ENCODE data around the gene TOX2. TPM values are rescaled to one million over a fixed set of nuclear protein-coding genes. Genes with fewer than 3 reads are reported as not detected.

The TOX2 gene
- total RNA-seq, 2 donors from 2014 or later: 4.0 to 5.6 TPM

DNA sequence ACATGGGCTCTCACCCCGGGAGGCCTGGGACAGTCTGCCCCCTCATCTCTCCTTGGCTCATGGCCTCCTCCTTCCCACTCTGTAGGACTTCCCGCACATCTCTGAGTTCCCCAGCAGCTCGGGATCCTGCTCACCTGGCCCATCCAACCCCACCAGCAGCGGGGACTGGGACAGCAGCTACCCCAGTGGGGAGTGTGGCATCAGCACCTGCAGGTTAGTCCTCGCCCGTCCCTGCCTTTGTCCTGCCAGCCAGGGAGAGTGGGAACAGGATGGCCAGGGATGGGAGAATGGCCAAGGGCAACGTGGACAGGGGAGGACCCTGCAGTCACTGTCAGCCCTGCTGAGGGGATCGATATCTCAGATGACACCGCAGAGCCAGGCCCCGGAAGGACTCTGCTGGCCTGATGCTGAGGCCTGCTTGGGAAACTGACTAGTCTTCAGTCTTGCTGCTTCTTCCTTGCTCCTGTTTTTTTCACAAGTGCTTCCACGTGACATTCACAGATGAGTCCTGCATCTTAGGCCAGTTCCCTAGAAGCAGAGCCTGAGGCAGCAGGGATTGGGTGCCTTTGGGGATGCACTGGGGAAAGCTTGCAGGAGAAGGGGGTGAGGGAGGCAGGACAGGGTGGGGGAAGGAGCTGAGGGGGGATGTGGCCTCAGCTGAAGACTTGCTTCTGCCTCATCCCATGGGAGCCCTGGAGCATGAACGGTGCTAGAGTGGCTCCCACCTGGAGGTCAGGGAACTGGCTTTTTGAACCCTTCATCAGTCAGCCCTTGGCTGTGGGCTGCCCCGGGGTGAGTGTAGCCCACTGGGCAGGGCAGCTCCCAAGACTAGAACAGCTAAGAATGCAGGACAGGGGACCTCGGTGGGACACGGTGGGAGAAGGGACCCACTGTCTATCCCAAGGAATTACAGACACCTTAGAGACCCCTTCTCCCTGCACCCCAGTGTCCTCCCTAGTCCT lies 152.3 kb downstream of the TOX2 start:
- Mint-ChIP-seq H3K4me3 (no peak overlapping the region), H3K9me3 (no peaks in the 10 kb centered on the region), H3K4me1 (ENCODE audit: low read depth in 2 of 2) (peaks cover 22 to 27% of the 10 kb centered on the region in 2 donors), H3K27ac (peak overlapping the region in 1 of 2 donors; percentile 90), H3K27me3 (peaks cover 2 to 7% of the 10 kb centered on the region in 2 donors), H3K36me3 (no peaks in the 10 kb centered on the region)
- ATAC-seq (no peak), DNase-seq (ENCODE audit: low spot score) (no peak)

DNA sequence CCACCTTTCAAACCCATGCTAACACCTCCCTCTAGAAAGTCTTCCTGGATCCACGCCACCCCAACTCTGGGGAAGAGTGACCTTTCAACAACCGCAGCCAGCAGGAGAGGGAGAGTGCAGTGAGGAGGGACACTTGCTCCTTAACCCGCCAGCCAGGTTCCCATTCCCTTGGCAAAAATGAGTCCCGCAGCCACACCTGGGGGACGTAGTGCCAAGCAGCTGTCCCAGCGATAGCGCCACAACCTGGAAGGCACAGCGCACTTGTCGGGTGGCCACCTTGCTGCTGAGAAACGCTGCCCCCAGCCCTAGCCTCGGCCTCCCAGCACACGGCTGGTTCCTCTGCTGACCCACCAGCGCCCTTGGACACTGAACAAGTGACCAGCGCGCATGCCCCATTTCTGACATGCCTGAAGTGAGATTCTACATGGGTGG lies 153.0 kb downstream of the TOX2 start:
- H3K36me3 Mint-ChIP-seq: no peaks in the 10 kb centered on the region
- no peak overlapping the region for H3K4me3 Mint-ChIP-seq
- no peak for DNase-seq (ENCODE audit: low spot score)
- peaks cover 22 to 28% of the 10 kb centered on the region in 2 donors for H3K4me1 Mint-ChIP-seq (ENCODE audit: low read depth in 2 of 2)
- H3K27me3 Mint-ChIP-seq: peaks cover 0 to 4% of the 10 kb centered on the region in 2 donors
- no peak for ATAC-seq
- H3K9me3 Mint-ChIP-seq: no peaks in the 10 kb centered on the region
- H3K27ac Mint-ChIP-seq: peak overlapping the region; percentile 90 to 99

DNA sequence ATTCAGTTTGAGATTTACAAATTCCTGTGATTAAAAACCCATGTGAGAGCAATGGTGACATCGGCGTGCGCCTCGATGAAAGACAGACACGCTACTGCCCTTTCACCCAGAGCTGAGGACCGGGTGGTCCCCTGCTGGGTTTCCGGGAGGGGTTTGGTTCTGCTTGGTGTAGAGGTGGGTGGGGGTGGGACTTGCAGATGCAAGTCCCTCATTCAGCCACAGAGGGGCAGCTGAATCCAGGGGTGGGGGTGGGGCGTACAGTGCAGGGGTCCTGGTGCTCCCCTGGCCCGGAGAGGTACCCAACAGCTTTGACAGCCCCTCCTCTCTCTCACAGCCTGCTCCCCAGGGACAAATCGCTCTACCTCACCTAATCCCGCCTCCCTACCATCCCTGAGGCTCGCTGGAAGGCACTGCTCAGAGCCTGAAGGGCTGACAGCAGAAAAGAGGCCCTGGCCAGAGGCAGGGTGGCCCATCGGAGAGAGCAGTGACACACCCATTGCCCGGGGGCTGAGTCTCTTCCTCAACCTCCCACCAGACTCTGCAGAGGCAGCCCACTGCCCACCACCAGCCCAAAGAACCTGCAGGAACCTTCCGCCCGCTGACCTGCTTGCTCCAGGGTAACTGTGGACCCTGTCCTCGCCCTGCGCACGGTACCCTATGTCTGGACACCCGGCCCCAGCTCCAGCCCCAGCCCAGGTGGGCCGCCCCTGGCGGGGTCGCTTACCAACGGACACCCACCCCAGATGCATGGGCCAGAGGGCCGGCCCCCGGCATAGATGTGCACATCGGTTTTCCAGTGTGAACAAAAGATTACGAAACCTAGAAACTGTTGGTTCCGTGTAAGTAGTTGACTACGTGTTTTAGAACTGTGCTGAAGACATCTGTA lies 153.9 kb downstream of the TOX2 start:
- DNase-seq (ENCODE audit: low spot score) (no peak), ATAC-seq (peak; percentile 44 to 64)
- Mint-ChIP-seq H3K27me3 (peaks cover 0 to 3% of the 10 kb centered on the region in 2 donors), H3K4me1 (ENCODE audit: low read depth in 2 of 2) (peaks cover 22 to 30% of the 10 kb centered on the region in 2 donors), H3K27ac (peak overlapping the region; percentile 90 to 99), H3K4me3 (peak overlapping the region; percentile 76), H3K9me3 (no peaks in the 10 kb centered on the region), H3K36me3 (no peaks in the 10 kb centered on the region)

DNA sequence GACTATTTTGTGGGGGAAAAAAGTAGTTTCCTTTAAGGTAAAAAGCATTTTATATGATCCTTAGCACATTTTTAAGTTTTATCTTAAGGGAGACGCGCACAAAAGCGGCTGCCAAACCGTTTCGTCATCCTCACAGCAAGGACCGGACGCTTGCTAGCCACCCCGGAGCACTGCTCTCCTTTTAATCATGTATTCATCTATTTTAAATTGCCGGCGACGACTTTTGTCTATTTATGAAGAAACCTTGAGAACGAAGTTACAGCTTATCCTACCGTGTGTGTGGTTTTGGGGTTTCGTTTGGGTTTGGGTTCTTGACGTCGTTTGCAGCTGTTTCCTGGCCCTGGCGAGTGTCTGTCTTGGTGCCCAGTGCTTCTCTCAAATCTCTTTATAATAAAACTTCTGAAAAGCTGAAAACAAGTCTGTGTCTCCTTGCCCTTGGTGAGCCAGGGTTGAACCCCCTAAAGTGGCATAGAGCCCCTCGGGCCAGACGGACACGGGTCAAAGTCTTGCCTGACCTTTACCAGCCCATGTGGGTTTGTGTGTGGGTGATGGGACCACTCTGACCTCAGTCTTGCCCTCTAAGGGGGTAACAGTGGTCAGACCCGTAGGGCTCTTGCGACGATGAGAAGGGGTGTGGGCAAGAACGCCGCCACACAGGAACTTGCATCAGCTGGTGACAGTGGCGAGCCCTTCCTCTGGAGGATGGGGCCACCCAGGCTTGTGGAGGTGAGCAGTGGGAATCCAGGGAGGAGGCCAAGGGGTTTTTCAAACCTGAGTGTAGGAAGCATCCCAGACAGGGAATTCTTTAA lies 154.8 kb downstream of the TOX2 start:
- Mint-ChIP-seq H3K27me3 (peaks cover under 1 to 5% of the 10 kb centered on the region in 2 donors), H3K36me3 (no peaks in the 10 kb centered on the region), H3K27ac (peak overlapping the region; percentile 90 to 99), H3K4me3 (peak overlapping the region; percentile 76), H3K9me3 (no peaks in the 10 kb centered on the region), H3K4me1 (ENCODE audit: low read depth in 2 of 2) (peaks cover 22 to 34% of the 10 kb centered on the region in 2 donors)
- ATAC-seq (peak; percentile 84 to 85), DNase-seq (ENCODE audit: low spot score) (peak; percentile 82)

DNA sequence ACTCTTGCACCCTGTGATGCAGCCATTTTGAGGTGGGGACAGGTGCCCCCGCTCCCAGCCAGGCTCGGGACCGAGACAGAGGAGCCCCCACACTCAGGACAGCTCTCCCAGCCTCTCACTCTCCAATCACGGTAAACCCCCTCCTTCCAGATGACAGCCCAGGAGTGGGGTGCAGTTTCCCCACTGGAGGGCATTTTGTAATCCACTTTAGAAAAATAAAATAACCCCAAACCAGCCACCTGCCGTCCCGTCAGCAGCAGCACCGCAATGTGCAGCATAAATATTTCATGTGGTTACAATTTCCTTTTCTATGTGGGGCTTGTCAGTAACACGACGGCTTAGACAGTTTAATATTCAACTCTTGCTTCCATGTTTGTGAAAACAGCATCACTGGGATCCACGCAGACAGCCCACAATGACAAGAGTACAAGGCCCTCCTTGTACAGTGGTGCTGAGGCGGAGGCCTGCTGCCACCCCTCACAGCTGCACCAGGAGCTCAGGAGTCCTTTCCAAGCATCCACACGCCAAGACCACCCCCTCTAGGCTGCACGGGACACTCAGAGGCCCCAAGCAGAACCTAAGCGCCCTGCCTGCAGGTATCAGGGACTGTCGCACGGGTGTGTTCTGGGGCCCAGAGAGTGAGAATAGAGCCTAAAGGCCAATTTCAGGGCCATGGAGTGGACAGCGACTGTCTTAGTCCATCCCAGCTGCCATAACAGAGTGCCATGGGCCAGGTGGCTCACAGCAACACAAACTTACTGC lies 155.7 kb downstream of the TOX2 start:
- H3K27me3 Mint-ChIP-seq: peaks cover 10 to 14% of the 10 kb centered on the region in 2 donors
- DNase-seq (ENCODE audit: low spot score) (no peak), ATAC-seq (peak; percentile 11 to 40)
- no peaks in the 10 kb centered on the region for H3K36me3 Mint-ChIP-seq
- H3K4me1 Mint-ChIP-seq (ENCODE audit: low read depth in 2 of 2): peaks cover 27 to 43% of the 10 kb centered on the region in 2 donors
- peak overlapping the region; percentile 76 for H3K4me3 Mint-ChIP-seq
- no peaks in the 10 kb centered on the region for H3K9me3 Mint-ChIP-seq
- peak overlapping the region; percentile 90 to 99 for H3K27ac Mint-ChIP-seq

DNA sequence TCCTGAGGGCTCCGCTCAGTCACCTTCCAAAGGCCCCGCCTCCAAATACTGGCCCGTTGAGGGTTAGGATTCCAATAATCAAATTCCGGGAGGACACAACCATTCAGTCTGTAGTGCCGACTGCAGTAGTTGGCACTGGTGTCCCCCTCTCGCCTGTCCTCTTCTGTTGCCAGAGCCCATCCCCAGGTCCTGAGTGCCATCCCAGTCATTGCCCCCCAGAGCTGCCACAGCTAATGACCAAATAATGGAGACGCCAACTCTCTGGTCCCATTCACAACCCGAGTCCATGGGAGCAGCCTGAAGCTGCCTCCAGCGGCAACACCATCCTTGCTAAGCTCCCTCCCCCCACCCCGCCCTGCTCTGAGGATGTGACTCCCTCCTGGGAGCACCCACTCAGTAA lies 156.4 kb downstream of the TOX2 start:
- H3K4me3 Mint-ChIP-seq: no peak overlapping the region
- peaks cover 30 to 46% of the 10 kb centered on the region in 2 donors for H3K4me1 Mint-ChIP-seq (ENCODE audit: low read depth in 2 of 2)
- H3K27ac Mint-ChIP-seq: peak overlapping the region; percentile 81 to 90
- DNase-seq (ENCODE audit: low spot score) (no peak), ATAC-seq (no peak)
- no peaks in the 10 kb centered on the region for H3K36me3 Mint-ChIP-seq
- H3K9me3 Mint-ChIP-seq: no peaks in the 10 kb centered on the region
- peaks cover 12 to 14% of the 10 kb centered on the region in 2 donors for H3K27me3 Mint-ChIP-seq

DNA sequence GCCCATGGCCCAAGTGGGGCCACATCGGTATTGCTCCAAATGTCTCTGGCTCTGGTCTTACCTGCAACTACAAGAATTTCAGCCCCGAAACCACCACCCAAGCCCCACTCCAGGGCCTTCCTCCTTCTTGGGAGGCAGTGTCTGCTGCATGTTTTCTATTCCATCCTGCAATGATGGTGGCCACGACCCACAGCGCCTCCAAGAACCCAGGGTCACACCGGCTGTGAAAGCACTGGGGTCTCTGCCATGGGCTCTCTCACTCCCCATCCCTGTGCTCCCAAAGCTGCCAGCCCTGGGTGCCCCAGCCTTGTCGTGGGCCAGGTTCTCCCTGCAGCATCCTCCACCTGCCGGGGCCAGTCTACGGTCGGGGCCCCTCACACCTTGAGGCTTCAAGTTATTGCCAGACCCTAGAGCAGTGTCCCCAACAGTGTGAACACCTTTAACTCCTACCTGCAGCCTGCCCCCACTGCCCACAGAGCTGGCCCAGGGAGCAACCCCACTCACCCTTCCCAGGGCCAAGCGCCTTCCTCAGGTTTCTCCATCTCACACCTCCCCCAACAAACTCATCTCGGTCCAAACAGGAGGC lies 157.0 kb downstream of the TOX2 start:
- H3K4me1 Mint-ChIP-seq (ENCODE audit: low read depth in 2 of 2): peaks cover 30 to 46% of the 10 kb centered on the region in 2 donors
- peaks cover 12 to 14% of the 10 kb centered on the region in 2 donors for H3K27me3 Mint-ChIP-seq
- ATAC-seq: no peak
- H3K4me3 Mint-ChIP-seq: no peak overlapping the region
- H3K36me3 Mint-ChIP-seq: no peaks in the 10 kb centered on the region
- no peak for DNase-seq (ENCODE audit: low spot score)
- peak overlapping the region; percentile 81 to 90 for H3K27ac Mint-ChIP-seq
- no peaks in the 10 kb centered on the region for H3K9me3 Mint-ChIP-seq

DNA sequence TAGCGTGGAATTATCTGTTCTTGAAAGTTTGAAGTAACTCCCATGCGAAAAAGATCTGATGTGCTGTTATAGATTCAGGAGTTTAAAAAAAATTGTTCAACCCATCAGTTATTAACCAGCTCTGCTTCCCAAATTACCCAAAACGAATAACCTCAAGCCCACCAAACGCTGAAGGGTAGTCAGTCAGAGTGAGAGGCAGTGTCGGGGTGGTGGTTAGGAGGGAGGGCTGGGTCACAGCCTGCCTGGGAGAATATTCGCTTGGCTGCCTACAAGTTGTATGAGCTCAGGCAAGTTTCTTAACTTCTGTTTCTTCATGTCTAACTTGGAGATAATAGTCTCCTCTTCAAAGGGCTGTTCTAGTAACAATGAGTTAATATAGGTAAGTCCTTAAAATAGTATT lies 157.7 kb downstream of the TOX2 start:
- Mint-ChIP-seq H3K27ac (peak overlapping the region; percentile 81 to 90), H3K36me3 (no peaks in the 10 kb centered on the region), H3K4me1 (ENCODE audit: low read depth in 2 of 2) (peaks cover 30 to 46% of the 10 kb centered on the region in 2 donors), H3K4me3 (no peak overlapping the region), H3K27me3 (peaks cover 12 to 14% of the 10 kb centered on the region in 2 donors), H3K9me3 (no peaks in the 10 kb centered on the region)
- no peak for ATAC-seq
- no peak for DNase-seq (ENCODE audit: low spot score)

DNA sequence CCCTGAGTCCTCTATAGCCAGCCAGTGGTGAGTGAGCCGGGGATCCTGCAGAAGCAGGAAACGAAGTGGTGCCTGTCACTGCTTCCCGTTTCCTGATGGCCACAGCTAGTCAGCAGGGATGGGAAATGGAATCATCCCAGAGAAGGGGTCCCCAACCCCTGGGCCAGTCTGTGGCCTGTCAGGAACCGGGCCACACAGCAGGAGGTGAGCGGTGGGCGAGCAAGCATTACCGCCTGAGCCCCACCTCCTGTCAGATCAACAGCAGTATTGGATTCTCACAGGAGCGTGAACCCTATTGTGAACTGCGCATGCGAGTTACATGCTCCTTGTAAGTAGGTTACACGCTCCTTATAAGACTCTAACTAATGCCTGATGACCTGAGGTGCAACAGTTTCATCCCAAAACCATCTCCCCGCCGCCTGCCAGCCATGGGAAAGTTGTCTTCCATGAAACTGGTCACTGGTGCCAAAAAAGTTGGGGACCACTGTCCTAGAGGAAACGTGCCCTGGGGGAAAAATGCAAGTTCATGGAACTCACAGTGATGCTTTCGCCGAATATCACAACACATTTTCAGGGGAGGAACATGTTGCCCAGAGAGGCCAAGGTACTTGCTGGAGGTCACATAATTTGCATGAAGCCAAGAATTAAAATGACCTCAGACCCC lies 158.5 kb downstream of the TOX2 start:
- H3K27ac Mint-ChIP-seq: no peak overlapping the region
- peaks cover 30 to 46% of the 10 kb centered on the region in 2 donors for H3K4me1 Mint-ChIP-seq (ENCODE audit: low read depth in 2 of 2)
- no peak overlapping the region for H3K4me3 Mint-ChIP-seq
- H3K36me3 Mint-ChIP-seq: no peaks in the 10 kb centered on the region
- no peak for ATAC-seq
- peaks cover 12 to 16% of the 10 kb centered on the region in 2 donors for H3K27me3 Mint-ChIP-seq
- no peaks in the 10 kb centered on the region for H3K9me3 Mint-ChIP-seq
- DNase-seq (ENCODE audit: low spot score): no peak

DNA sequence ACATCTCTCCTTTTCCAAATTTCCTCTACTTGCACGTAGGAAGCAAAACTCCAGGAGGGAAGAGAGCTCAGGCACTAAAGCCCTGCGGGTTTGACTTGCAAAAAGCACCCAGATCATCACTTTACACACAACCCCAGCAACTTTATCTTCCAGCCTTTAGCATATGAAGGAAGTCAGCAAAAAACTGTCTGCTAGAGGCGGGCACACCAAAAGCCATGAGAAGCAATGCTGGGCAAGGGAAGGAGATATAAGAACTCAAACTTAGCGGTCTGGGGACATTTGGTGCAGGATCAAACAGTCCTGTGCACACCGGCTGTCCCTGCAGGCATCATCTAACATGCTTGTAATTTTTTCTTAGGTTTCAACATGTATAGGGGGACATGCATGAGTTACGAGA lies 159.0 kb downstream of the TOX2 start:
- ATAC-seq: no peak

DNA sequence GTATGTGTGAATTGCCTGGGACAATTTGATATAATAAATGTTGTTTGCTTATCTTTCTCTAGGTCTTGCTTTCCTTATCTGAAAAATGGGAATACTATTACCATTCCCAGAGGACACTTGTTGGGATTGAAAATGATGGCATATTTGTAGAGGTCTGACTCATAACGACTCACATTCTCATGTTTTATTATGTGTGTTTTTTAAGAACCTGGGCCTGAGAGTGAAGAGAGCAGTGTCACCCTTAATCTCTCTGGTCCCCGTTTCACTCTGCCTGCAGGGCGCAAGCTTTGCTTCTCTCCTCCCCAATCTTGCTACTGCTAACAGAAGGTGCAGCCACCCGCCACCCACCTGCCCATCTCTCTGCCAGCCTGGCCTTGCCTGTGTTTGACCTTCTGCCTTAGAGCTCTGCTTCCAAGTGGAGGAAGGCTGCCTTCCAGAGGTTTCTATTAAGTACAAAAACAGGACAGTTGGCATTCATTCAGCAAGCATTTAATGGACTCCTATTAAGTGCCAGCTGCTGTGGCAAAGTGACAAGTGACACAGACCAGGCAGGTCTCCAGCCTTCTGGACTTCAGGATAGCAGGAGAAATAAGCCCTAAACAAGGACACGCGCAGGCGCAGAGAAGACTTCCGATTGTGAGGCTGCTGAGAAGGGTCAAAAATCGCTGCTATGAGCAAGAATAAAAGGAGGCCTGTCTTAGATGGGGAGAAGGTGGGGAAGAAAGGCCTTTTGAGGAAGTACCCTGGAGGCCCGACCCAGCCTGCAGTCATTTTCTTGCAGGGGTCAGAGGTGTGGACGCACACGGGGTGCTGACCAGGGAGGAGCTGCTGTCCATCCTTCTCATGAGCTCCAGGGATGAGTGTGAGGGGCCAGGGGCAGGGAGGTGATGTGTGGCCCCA lies 159.8 kb downstream of the TOX2 start:
- DNase-seq (ENCODE audit: low spot score) (no peak), ATAC-seq (no peak)
- peak overlapping the region; percentile 11 to 79 for H3K27ac Mint-ChIP-seq
- peaks cover 12 to 24% of the 10 kb centered on the region in 2 donors for H3K27me3 Mint-ChIP-seq
- H3K9me3 Mint-ChIP-seq: no peaks in the 10 kb centered on the region
- H3K4me1 Mint-ChIP-seq (ENCODE audit: low read depth in 2 of 2): peaks cover 19 to 35% of the 10 kb centered on the region in 2 donors
- no peak overlapping the region for H3K4me3 Mint-ChIP-seq
- no peaks in the 10 kb centered on the region for H3K36me3 Mint-ChIP-seq

More for the DNA sequence above, 159.0 kb downstream of the TOX2 start:
- Mint-ChIP-seq H3K4me1 (ENCODE audit: low read depth in 2 of 2) (peaks cover 27 to 44% of the 10 kb centered on the region in 2 donors), H3K27me3 (peaks cover 12 to 21% of the 10 kb centered on the region in 2 donors), H3K36me3 (no peaks in the 10 kb centered on the region), H3K9me3 (no peaks in the 10 kb centered on the region), H3K4me3 (no peak overlapping the region), H3K27ac (no peak overlapping the region)
- no peak for DNase-seq (ENCODE audit: low spot score)
